NCI-H748 (cell line): ENCODE results near the gene IGF2R.

ENCODE experiments used
- DNase-seq: peaks from one replicate; lab custom pipeline; 2025; ENCODE audit not compliant: unreplicated experiment; lab: John Stamatoyannopoulos, UW

Gene IGF2R

GRCh38 chr6:160070427-160070826 is 101.5 kb downstream of the IGF2R start:
- no peak for DNase-seq

- no peak for DNase-seq
These were observed 101.9 kb downstream of the IGF2R start for GRCh38 chr6:160070831-160071230.

GRCh38 chr6:160071805-160072690 is 103.2 kb downstream of the IGF2R start:
- DNase-seq = no peak

GRCh38 chr6:160073272-160073671 is 104.4 kb downstream of the IGF2R start:
- no peak for DNase-seq

- no peak for DNase-seq
These were observed 107.1 kb downstream of the IGF2R start for GRCh38 chr6:160076009-160076408.

GRCh38 chr6:160077024-160077423 is 108.1 kb downstream of the IGF2R start:
- no peak for DNase-seq

- no peak for DNase-seq
These were observed 108.6 kb downstream of the IGF2R start for GRCh38 chr6:160077526-160077925.

- no peak for DNase-seq
These were observed 110.2 kb downstream of the IGF2R start for GRCh38 chr6:160078883-160079685.

GRCh38 chr6:160079686-160080043 is 110.8 kb downstream of the IGF2R start:
- no peak for DNase-seq

- DNase-seq = no peak
These were observed 111.2 kb downstream of the IGF2R start for GRCh38 chr6:160080097-160080496.

- no peak for DNase-seq
These were observed 112.5 kb downstream of the IGF2R start for GRCh38 chr6:160081398-160081797.

GRCh38 chr6:160082627-160083026 is 113.7 kb downstream of the IGF2R start:
- DNase-seq = no peak

- DNase-seq = no peak
These were observed 115.4 kb downstream of the IGF2R start for GRCh38 chr6:160084198-160084776.

GRCh38 chr6:160085226-160085625 is 116.3 kb downstream of the IGF2R start:
- no peak for DNase-seq

- DNase-seq = no peak
These were observed 117.0 kb downstream of the IGF2R start for GRCh38 chr6:160085713-160086505.

GRCh38 chr6:160086754-160087153 is 117.9 kb downstream of the IGF2R start:
- DNase-seq = no peak

GRCh38 chr6:160088069-160088783 is 119.3 kb downstream of the IGF2R start:
- no peak for DNase-seq

GRCh38 chr6:160088784-160089533 is 120.1 kb downstream of the IGF2R start:
- DNase-seq = no peak

- no peak for DNase-seq
These were observed 120.6 kb downstream of the IGF2R start for GRCh38 chr6:160089534-160089897.
